Amniotic epithelial cell (primary cell): ENCODE results near the gene ENTPD7.
"Not testable (repeated sequence)": the region's sequence is repeated elsewhere in the genome, so short reads cannot be mapped to it uniquely, and the experiment has no call there.

Experiments
- DNase-seq: peaks from one replicate; pipeline ENCODE4 v3.0.0-alpha.2; 2010; ENCODE audit warnings: low read depth

ENTPD7 gene

GRCh38 chr10:99693933-99694583 is 34.7 kb downstream of the ENTPD7 start:
- peak; percentile 87 for DNase-seq

- no peak for DNase-seq
Measured at GRCh38 chr10:99695761-99696160, 36.5 kb downstream of the ENTPD7 start.

- DNase-seq = no peak
Measured at GRCh38 chr10:99698504-99699080, 39.3 kb downstream of the ENTPD7 start.

- no peak for DNase-seq
Measured at GRCh38 chr10:99700649-99701048, 41.3 kb downstream of the ENTPD7 start.

- DNase-seq = peak; percentile 51
Measured at GRCh38 chr10:99708428-99709012, 49.2 kb downstream of the ENTPD7 start.

- peak; percentile 43 for DNase-seq
Measured at GRCh38 chr10:99709480-99710229, 50.3 kb downstream of the ENTPD7 start.

- peak; percentile 71 for DNase-seq
Measured at GRCh38 chr10:99711129-99711719, 51.9 kb downstream of the ENTPD7 start.

GRCh38 chr10:99714446-99714845 is 55.1 kb downstream of the ENTPD7 start:
- DNase-seq = no peak

GRCh38 chr10:99720387-99720786 is 61.1 kb downstream of the ENTPD7 start:
- peak; percentile 56 for DNase-seq

- peak; percentile 99 for DNase-seq
Measured at GRCh38 chr10:99730026-99730425, 70.7 kb downstream of the ENTPD7 start.

GRCh38 chr10:99731306-99732032 is 72.2 kb downstream of the ENTPD7 start:
- no peak for DNase-seq

GRCh38 chr10:99732033-99732842 is 72.9 kb downstream of the ENTPD7 start, which contains the start of the genes COX15 and CUTC:
Gene COX15 (minus strand): TSS chr10:99732127. CDS start chr10:99732049, 78 bp downstream.
Gene CUTC (plus strand): TSS chr10:99732234. CDS start chr10:99732349, 115 bp downstream.
- DNase-seq = peak; percentile 96

- DNase-seq = no peak
Measured at GRCh38 chr10:99733366-99733765, 74.1 kb downstream of the ENTPD7 start.

- DNase-seq = not testable (repeated sequence)
Measured at GRCh38 chr10:99734111-99734510, 74.8 kb downstream of the ENTPD7 start.

- no peak for DNase-seq
Measured at GRCh38 chr10:99740260-99740659, 81.0 kb downstream of the ENTPD7 start.

- DNase-seq = peak; percentile 66
Measured at GRCh38 chr10:99740933-99741559, 81.7 kb downstream of the ENTPD7 start.

GRCh38 chr10:99742254-99742653 is 82.9 kb downstream of the ENTPD7 start:
- DNase-seq = peak; percentile 60

GRCh38 chr10:99742701-99743100 is 83.4 kb downstream of the ENTPD7 start:
- no peak for DNase-seq

GRCh38 chr10:99743841-99744240 is 84.5 kb downstream of the ENTPD7 start:
- no peak for DNase-seq

- DNase-seq = peak; percentile 72
Measured at GRCh38 chr10:99746166-99746565, 86.9 kb downstream of the ENTPD7 start.
